Tracheal epithelial cell (primary cell): ENCODE data around the gene LBX2. TPM values are rescaled to one million over a fixed set of nuclear protein-coding genes. Genes with fewer than 3 reads are reported as not detected.

ENCODE experiments used
- total RNA-seq: library from RNA; depleted of rRNA; stranded (reverse); fragments of >200 nt; gene quantifications from 2 replicates; pipeline ENCODE4 v1.2.1, GENCODE V29; 2014

The LBX2 gene, protein sequence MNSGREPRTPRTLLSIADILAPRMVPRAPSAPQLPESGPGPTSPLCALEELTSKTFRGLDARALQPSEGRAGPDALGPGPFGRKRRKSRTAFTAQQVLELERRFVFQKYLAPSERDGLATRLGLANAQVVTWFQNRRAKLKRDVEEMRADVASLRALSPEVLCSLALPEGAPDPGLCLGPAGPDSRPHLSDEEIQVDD
- total RNA-seq: 1.2 and 3.2 TPM in 2 replicates

DNA sequence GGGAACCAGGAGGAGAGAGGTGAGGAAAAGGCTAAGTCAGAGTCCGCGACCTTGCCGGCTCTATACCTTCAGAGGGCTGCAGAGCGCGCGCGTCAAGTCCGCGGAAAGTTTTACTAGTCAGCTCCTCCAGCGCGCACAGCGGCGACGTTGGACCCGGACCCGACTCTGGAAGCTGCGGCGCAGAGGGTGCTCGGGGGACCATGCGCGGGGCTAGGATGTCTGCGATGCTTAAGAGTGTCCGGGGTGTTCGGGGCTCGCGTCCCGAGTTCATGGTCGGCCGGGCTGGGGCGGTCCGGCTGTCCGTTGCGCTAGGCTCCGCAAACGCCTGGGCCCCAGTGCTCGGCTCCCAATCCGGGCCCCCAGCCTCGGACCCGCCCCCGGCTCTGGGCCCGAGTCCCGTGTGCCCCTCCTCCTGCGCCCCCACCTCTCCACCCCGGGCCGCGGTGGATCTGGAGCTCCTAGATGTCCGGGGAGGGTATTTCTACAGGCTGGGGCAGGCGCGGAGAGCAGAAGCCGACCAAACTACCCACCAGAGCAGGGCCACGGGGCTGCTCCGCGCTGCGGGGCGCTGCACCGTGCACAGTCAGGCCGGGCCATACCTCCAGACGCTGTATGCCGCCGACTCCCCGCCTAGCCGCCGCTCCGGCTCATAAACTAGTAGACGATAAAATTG is at the start of gene LBX2:
Gene LBX2 (minus strand): TSS at position 337 of the 673 bp plus-strand sequence. CDS start 66 bp downstream, at position 271.

DNA sequence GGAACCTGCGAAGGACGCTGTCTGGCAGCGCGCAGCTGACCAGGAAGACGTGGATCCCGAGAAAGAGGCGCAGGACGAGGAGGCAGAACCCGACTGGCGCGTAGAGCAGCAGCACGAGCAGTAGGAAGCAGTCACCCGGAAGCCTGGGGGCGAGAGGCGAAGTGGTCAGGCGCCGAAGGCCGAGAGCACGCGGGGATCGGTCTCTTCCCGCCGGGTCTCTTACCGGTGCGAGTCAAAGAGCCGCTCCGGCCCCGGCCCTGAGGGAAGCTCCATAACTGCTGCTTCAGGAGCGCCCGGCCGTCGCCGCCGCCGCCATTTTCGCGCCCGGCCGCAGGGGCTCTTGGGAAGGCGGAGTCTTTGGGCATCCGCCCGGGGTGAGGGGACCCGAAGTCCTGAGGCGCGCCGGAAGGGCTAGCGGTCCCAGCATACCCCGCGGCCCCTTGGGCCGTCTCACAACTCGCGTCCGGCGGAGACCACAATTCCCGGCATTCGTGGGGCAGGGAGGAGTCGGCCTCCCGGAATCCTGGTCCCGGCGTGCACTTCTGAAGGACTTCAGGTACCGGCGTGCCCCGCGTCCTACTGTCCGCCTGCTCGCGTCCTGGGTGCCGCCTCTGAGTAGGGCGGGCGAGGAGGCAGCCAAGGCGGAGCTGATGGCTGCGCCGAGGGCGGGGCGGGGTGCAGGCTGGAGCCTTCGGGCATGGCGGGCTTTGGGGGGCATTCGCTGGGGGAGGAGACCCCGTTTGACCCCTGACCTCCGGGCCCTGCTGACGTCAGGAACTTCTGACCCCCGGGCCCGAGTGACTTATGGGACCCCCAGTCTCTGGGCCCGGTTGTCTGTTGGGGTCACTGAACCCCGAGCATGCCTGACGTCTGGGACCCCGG is 30.2 kb upstream of the LBX2 start, which contains the start of the genes AUP1 and HTRA2:
Gene AUP1 (minus strand): TSS at position 350 of the 882 bp plus-strand sequence. CDS start 77 bp downstream, at position 273.
Gene HTRA2 (plus strand): TSS at position 577 of the 882 bp plus-strand sequence. CDS start 74 bp downstream, at position 651.

GRCh38 chr2:74525717-74526648 is 26.6 kb upstream of the LBX2 start, which contains the start of gene DQX1:
Gene DQX1 (minus strand): TSS chr2:74526231. CDS start chr2:74525729, 502 bp downstream.

DNA sequence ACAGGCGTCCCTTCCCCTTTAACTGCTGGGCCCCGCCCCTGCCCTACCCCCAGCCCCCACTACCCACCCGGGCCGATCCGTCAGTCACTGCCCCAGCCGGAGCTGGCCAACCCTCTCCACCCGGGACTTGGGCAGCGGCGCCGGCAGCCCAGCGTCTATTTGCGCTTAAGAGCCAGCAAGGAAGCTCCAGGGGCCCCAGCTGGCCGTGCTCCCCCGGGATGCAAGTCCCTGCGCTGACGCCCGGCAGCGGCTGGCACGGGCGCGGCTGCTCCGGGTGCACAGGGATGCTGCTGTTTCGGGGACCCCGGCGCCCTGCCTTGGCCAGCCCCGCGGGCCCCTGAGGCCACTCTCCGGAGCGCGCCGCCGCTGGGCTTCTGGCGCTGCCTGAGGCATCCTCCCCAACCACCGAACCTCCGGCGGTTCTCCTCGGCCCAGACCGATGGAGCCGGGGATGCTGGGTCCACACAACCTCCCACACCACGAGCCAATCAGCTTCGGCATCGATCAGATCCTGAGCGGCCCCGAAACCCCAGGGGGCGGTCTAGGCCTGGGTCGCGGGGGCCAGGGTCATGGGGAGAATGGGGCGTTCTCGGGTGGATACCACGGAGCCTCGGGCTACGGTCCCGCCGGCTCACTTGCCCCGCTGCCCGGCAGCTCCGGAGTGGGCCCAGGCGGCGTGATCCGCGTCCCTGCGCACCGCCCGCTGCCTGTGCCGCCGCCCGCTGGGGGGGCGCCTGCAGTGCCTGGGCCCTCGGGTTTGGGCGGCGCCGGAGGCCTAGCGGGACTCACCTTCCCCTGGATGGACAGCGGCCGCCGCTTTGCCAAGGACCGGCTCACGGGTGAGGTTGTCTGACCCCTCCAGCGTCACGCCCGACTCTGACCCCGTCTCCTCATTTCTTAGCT is 15.2 kb upstream of the LBX2 start, which contains the start of gene TLX2:
Gene TLX2 (plus strand): TSS at position 83 of the 903 bp plus-strand sequence. CDS start 357 bp downstream, at position 440.

GRCh38 chr2:74507145-74507925 is 7.9 kb upstream of the LBX2 start, which contains the start of gene PCGF1:
Gene PCGF1 (minus strand): TSS chr2:74507695. CDS start chr2:74507668, 27 bp downstream.

DNA sequence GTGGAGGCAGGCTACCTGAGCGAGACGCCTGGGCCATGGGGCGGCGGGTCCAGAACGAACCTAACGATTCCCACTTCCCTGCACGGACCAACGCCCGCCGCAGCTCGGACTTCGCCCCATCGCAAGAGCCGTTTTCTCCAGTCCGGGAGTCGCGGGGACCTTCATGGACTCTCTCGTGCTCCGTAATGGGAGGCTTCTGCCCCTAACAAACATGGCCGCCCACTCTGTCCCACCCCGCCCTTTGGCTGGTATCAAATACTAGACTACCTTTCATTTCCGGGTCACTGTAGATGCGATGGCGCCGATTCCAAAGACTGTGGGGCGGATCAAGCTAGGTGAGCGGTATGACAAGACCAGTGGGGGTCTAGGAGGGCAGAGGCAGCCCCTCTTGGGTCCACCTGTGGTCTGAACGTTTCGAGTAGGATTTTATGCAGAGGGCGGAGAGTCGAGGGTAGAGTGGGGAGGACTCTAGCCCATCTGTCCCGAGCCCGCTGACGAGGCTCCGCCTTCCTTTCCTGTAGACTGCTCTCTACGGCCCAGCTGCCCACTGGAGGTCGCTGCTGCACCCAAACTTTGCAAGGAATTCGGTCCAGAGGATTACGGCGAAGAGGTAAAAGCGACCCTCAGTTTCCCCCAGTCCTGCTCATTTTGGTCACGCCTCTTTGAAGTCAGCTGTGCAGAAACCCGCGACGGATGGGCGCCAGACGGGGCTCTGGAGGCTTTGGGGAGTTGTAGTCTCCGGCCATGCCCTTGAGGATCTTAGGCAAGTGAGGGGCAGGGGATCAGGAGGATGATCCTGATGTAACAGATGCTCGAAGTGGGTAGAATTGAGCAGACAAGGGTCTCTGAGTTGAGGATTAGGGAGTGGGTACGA is 16.4 kb downstream of the LBX2 start, which contains the start of the genes CCDC142 and TTC31:
Gene CCDC142 (minus strand): TSS at position 198 of the 874 bp plus-strand sequence. CDS start 161 bp downstream, at position 37.
Gene TTC31 (plus strand): TSS at position 281 of the 874 bp plus-strand sequence. CDS start 15 bp downstream, at position 296.

GRCh38 chr2:74472086-74472944 is 27.1 kb downstream of the LBX2 start, which contains the start of gene MRPL53:
Gene MRPL53 (minus strand): TSS chr2:74472680. CDS start chr2:74472660, 20 bp downstream.

GRCh38 chr2:74458132-74458937 is 41.1 kb downstream of the LBX2 start, which contains the start of gene WBP1:
Gene WBP1 (plus strand): TSS chr2:74458438. CDS start chr2:74458603, 165 bp downstream.

GRCh38 chr2:74454654-74455511 is 44.5 kb downstream of the LBX2 start, which contains the start of gene INO80B:
Gene INO80B (plus strand): TSS chr2:74455087. CDS start chr2:74455117, 30 bp downstream.

Other genes starting within 250 kb of the LBX2 start
- gene SLC4A5, start 156.2 kb downstream of the LBX2 start, total RNA-seq: 0.24 and 0.64 TPM in 2 replicates
- 44.1 and 82.9 TPM in 2 replicates for gene DCTN1, start 119.3 kb downstream of the LBX2 start, total RNA-seq
- 0.64 and 0.72 TPM in 2 replicates for gene C2orf81, start 78.0 kb downstream of the LBX2 start, total RNA-seq
- 34.1 and 62.7 TPM in 2 replicates for gene WDR54, start 77.9 kb downstream of the LBX2 start, total RNA-seq
- 24.3 and 53.7 TPM in 2 replicates for gene RTKN, start 57.7 kb downstream of the LBX2 start, total RNA-seq
- 9.4 and 10.4 TPM in 2 replicates for gene INO80B, start 44.5 kb downstream of the LBX2 start, total RNA-seq
- 29.6 and 32.8 TPM in 2 replicates for gene WBP1, start 41.2 kb downstream of the LBX2 start, total RNA-seq
- gene MOGS, start 34.2 kb downstream of the LBX2 start, total RNA-seq: 65.3 and 67.6 TPM in 2 replicates
- gene MRPL53, start 26.9 kb downstream of the LBX2 start, total RNA-seq: 27.7 and 32.5 TPM in 2 replicates
- gene CCDC142, start 16.6 kb downstream of the LBX2 start, total RNA-seq: 11.3 and 14.5 TPM in 2 replicates
- gene TTC31, start 16.5 kb downstream of the LBX2 start, total RNA-seq: 8.0 and 10.9 TPM in 2 replicates
- gene PCGF1, start 8.1 kb upstream of the LBX2 start, total RNA-seq: 30.7 and 33.7 TPM in 2 replicates
- not detected in 2 replicates for gene TLX2, start 14.8 kb upstream of the LBX2 start, total RNA-seq
- 2.8 and 4.6 TPM in 2 replicates for gene DQX1, start 26.6 kb upstream of the LBX2 start, total RNA-seq
- gene AUP1, start 30.1 kb upstream of the LBX2 start, total RNA-seq: 160 and 193 TPM in 2 replicates
- 55.4 and 59.8 TPM in 2 replicates for gene HTRA2, start 30.3 kb upstream of the LBX2 start, total RNA-seq
- gene LOXL3, start 54.3 kb upstream of the LBX2 start, total RNA-seq: 0.21 and 1.4 TPM in 2 replicates
- 3.0 and 3.9 TPM in 2 replicates for gene DOK1, start 55.1 kb upstream of the LBX2 start, total RNA-seq
- gene M1AP, start 148.7 kb upstream of the LBX2 start, total RNA-seq: 0.96 and 4.5 TPM in 2 replicates
- 5.8 and 8.7 TPM in 2 replicates for gene SEMA4F, start 154.6 kb upstream of the LBX2 start, total RNA-seq